DMS 273 treated with DMSO at 0.1 percent for 48 hours (cell line): ENCODE data around the gene FYB1.
"Not testable (repeated sequence)": the region's sequence is repeated elsewhere in the genome, so short reads cannot be mapped to it uniquely, and the experiment has no call there.

Experiments used
- DNase-seq: peaks from one replicate; lab custom pipeline; 2025; lab: John Stamatoyannopoulos, UW

FYB1 gene

DNA sequence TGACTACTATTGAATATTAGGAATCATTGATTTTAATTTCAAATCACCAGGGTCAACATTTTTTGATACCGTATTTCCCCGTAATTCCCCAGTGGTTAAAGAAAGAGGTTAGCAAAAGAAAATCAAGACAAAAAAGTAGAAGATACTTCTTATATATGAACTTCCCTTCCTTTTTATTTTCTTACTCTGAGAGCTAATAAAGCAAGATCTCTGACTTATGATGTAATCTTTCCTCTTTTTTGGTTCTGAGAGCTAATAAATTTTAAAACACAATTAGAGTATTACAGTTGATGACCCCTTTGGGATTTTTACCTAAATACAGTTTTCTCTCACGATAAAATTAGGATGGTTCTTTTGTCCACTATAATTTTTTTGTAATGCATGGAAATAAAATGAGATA is 9.2 kb upstream of the FYB1 start:
- no peak for DNase-seq

DNA sequence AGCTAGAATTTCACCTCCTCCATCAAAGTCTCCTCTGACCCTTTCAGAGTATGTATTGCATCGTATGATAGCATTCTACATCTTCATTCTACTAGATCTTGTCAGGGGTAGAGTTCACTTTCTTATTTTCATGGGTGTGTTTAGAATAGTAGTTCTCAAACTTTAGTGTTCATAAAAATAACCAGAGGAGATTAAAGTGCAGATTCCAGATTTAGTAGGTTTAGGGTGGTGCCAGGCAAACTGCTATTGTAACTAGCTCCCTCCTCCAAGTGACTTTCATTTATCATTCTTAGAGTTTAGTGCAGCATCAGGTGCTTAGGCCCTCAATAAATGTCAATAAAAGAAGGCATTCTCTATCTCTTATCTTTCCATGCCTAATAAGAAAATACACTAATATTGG is 7.2 kb upstream of the FYB1 start:
- DNase-seq, result no peak

DNA sequence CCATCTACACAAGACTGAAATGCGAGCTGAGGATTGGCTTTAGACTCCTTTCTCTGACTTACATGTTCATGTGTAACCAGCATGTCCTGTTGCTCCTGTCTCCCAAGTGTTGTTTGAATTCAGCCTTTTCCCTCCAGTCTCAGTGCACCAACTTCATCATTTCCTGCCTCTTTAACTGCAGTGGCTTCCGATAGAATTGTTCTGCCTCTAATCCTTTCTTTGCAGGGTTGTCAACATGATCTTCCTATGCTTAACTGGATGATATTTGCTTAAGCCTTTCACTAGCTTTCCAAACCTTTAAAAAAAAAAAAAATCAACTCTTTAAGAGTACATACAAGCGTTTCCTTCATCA is 6.7 kb upstream of the FYB1 start:
- no peak for DNase-seq

DNA sequence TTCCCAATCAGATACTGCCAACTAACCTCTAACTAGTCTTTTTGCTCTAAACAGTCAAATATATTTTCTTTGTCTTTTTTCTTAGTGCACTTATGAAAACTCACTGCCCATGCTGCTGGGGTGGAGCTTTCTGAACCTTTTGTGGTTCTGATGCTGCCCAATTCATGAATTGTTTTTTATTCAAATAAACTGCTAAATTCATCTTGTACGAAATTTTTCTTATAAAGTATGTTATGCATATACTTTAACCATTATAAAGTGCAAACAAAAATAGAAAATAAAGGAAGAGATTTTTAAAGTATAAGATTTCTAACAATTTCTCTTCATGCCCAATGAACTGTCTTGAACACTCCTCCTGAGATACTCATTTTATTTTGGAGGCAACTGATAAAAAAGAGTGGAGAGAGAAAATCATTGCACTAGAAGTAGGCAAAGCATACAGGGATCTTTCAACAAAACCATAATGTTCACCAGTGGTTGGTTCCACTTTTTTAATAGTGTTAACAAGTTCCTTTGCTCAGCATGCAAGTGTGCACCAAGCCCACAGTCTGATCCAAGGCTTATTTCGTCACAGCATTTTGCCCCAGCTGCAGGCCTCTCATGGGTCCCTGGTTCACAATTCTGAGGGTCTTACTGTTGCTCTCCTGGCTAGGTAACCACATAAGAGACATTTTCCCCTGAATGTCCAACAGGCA is 6.2 kb upstream of the FYB1 start:
- DNase-seq, result no peak

DNA sequence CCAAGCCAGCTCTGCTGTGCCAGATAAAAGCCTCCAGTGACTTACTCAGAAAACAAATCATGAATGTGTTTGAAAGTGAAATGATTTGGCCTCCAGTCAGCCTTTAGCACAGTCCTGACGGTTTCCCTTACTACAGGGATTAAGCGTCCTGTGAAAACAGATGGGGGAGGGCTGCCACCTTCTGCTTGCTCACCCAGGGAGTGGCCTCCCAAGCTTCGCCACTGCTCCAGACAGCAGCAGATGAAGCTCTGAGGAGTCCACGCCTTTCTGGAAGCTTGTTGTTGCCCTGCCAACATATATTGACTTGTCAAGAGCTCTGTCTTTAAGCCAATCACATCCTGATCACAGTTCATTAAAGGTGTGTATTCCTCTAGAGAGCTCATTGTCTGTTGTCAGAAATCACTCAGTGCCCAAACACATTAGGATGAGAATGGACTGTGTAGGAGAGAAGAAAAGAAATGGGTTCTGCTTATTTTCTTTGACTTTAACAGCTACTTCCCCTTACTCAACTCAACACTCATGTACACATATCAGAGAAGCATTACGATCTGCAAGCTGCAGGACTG is 4.9 kb upstream of the FYB1 start:
- no peak for DNase-seq

DNA sequence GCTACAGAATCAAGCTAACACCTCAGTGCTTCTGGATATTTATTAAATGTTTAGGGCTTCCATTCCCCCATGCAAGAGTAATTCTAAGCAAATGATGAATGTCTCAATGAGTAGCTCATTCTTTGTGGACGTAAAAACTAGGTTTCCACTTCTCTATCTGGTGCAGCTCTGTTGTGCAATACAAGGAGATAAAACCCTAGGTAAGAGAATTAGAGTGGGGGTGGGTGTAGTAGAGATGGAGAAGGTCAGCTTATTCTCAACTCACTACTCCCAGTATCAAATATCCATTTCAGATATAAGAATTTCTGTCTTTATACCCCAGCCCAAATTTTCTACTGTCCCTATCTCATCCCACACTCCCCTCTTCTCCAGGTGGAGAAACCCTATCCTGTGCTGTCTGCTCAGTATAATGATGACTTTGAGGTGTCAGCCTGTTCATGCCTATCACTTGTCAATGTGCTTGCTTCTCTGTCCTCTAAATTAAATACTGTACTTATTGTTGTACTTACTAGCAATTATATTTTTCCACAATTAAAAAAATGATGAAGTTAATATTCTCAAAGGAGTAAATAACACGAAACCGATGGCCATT is 4.3 kb upstream of the FYB1 start:
- DNase-seq, result no peak

DNA sequence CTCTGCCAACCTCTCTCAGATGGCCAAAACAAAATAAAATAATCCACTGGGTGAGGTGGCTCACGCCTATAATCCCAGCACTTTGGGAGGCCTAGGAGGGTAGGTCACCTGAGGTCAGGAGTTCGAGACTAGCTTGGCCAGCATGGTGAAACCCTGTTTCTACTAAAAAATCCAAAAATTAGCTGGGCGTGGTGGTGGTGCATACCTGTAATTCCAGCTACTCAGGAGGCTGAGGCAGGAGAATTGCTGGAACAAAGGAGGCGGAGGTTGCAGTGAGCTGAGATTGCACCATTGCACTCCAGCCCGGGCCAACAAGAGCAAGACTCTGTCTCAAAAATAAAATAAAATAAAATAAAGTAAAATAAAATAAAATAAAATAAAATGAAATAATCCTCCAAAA is 2.3 kb upstream of the FYB1 start:
- DNase-seq, result not testable (repeated sequence)

DNA sequence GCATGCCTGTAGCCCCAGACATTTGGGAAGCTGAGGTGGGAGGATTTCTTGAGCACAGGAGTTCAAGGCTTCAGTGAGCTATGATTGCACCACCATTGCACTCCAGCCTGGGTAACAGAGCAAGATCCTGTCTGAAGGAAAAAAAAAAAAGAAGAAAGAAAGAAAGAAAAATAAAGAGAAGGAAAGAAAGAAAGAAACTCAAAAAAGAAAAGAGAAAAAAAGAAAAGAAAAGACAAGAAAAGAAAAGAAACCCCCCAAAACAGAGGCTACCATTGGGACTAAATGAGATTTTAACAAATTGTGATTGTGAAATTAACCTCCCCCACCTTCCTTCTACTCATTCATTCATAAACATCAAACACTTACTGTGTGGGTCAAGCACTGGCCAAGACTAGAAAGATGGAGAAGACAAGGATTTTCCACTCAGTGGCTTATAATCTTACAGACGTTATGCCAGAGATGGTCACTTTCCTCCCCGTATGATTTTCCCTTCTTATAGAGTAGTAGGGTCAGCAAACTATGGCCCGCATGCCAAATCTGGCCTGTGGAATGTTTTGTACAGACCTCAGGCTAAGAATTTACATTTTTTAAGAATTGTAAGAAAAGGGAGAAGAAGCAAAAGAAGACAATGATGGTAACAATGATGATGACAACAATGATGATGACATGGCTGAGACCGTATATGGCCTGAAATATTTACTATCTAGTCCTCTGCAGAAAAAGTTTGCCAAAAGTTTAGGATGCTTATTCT is 1.1 kb upstream of the FYB1 start:
- DNase-seq, result no peak

DNA sequence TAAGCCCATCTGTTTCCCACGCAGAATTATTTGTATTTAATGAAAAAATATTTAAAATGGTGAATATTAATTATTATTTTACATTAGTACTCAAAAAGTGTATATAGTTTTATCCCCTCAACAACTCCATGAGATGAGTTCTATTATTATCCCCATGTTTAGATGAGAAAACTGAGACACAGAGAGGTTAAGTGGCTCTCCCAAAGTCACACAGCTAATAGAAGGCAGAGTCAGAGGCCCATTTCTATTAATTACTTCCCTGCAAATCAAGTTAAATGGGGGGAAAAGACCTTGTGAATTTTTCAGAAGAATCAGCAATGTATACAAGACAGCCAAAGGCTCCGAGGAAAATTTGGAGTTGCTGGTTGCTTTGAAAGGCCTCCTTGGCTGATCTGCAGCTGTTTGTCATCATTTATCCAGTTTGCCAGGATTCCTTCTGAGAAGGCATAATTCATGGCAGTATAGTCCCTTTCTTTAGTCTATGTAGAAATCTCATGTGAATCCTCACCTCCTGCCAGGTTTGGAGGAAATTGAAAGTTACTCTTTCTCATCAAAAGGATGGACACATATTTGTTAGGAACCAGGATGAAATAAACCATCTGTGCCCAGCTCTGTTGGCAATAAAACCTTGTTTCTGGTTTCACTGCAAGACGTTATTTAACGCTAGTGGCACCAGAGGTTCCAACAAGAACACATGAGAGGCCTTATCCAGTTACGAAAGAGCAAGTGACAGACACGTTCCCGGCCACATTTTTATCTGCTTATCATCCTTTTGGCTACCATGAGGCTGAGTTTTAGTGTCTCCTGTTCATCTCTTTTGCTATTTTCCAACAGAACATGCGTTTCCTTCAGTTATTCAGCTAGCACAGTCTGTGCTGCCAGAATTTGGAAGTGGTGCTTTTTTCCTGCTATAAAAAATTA is 621 bp downstream of the FYB1 start:
- no peak for DNase-seq

DNA sequence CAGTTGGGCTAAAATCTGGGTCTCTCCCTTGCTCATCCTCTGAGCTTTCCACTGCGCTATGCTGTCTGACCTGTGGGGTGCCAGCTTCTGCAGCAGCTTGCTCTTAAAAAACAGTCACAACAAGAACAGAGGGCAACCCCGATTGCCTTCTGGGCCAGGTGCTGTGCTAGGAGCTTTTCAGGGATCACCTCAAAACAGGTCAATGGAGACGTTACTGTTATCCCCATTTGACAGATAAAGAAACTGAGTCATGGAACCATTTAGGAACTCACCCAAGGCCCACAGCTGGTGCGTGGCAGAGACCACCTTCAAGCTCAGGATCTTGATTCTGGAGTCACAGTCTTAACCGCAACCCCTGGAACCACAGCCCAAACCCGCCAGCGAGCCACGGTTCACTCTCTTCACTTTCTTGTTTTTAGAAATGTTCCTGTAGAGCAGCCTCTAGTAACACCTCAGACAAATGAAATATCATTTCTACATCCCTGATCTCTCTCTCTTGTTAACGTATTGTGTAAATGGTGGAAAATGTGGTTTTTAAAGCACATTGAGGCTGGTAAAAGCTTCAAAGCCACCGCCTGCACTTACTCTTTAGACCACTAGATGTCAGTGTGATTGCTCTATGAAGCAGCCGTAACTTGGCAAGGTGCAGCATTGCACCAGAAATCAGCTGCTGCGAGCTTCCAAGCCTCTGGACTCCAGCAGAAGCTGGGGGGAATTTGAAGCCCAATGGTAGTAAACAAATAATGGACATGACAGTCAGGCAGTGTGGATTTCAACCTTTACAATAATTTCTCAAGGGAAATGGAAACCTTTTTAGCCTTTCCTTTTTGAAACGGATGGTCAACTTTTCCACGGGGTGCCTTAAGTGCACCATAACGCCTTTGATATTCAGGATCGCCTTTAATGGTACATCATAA is 1.7 kb downstream of the FYB1 start:
- DNase-seq, result no peak

DNA sequence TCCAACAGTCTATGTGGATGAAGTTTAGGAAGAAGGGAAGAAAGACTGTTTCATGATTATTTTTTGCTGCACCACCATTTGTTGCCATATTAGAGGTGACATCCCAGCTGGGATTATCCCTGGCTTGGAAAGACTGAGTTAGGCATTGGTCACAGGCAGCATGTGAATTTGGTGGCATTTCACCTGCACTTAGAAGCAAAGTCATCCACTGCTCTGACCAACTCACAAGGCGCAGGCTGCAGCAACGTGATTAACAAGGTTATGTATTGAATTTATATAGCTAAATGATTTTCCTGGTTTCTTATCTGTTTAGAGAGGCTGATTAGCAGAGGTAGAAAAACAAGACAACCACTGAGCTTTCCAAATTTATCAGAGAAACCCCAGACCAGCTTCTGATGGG is 2.7 kb downstream of the FYB1 start:
- DNase-seq, result no peak

DNA sequence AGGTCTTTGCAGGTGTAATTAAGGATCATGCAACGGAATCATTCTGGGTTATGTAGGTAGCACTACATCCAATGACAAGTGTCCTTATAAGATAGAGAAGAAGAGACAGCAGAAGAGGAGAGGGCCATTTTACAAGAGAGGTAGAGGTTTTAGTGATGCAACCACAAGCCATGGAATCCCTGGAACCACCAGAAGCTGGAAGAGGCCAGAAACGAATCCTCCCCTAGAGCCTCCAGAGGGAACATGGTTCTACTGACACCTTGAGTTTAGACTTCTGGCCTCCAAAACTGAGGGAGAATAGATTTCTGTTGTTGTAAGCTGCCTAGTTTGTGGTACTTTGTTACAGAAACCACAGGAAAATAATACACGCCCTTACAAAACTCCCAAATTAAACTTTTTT is 3.5 kb downstream of the FYB1 start:
- DNase-seq, result no peak

DNA sequence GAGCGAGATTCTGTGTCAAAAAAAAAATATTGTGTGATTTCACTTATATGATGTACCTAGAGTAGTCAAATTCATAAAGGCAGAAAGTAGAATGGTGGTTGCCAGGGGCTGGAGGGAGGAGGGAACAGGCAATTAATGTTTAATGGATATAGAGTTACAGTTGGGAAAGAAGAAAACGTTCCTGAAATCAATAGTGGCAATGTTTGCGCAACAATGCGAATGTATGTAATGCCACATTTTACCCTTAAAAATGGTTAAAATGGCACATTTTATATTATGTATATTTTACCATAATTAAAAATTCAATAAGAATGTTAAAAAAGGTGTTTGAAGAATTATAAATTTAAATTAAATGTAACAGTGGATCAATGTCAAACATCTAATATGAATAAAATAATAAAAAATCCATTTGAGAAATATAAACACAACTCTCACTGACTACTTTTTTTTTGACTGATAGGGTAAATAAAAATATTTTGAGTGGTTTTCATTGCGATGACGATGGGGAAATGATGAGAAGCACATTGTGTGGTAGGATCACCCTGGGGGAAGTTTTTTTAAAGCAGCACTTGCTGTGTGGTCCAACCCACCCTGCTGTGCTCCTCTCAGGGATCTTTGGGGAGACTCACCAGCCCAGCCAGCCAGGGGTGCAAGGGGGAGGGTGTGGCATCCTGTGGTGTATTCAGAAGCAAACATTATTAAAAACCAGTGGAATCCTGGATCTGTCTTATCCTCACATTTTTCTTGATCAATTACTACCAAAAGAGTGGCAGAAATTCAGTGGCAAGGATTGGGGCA is 4.3 kb downstream of the FYB1 start:
- DNase-seq, result no peak

DNA sequence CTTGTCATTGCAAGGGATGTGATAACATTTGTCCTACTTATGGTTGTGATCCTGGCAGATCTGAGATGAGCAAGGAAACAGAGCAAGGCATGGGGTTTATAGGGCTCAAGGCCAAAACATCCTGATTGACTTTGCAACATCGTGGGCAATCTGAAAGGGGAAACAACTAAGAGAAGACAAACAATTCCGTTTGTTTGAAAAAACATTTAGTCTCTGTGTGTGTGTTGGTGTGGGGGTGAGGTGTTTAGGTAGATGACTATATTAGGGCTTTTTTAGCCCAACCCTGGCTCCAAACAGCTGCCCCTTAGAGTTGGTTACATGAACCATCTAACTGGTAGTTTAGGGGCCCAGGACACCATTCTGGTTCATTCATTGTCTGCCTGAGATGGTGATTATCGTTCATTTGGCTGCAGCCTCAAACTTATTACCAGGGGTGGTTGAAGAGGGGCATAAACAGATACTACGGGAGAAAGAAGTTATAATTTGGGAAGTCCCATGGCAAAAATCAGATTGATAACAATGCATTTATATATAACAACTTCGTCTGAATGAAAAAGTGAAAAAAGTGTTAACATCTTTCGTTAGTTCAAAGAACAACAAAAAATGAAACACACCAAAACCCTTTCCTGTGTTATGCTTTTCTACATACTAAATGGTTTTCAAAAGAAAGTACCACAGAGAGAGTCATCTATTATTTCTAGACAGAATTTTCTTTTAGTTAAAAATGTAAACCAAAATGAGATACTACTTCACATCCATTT is 5.7 kb downstream of the FYB1 start:
- no peak for DNase-seq

DNA sequence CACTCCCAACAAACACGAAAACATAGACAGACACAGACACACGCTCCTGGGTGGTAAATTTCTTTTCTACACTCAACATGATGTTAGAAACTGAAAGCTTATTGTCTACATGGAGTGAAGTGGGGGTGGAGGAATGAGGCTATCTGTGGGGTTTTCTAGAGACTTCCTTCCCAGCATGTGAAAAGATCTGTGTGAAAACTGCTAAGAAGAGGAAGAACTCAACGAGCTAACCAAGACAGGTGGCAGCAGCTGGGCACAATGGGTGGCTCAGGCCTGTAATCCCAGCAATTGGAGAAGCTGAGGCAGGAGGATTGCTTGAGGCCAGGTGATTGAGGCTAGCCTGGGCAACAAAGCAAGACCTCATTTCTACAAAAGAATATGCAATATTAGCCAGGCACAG is 7.6 kb downstream of the FYB1 start:
- no peak for DNase-seq

DNA sequence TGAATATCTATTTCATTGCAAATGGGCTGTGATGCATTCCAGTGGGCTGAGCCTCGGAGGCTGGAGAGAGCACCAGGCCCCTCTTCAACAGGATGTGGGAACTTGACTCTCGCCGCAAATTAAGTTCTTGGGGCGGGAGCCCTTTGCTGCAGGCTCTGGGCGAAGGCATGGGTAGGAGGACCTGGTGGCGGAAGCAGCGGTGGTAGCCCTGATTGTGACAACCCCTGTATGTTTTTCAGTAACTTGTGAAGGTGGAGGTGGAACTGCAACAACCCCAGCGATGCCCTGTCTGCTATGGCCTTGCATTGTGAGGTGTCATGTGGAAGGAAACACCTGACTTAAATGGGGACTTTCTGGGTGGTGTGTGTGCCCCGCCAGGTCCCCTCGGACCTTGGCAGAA is 9.4 kb downstream of the FYB1 start:
- DNase-seq, result no peak

DNA sequence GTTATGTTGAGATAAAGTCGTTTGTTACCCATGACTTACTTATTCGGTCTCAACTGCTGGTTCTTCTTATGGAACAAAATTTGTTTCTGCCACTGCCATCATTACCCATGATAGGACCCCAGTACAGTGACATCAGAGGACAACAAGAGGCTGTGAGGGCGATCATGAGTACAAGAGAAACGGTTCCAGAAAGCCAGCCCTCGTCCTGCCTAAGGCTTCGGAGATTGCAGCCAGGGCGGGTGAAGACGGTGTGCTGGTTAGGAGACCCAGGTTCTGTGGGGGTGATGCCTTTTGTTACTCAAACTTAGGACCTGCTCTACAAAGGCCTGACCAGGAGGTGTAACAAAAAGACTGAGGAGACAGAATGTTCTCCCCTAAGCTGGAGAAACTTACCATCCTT is 10.9 kb downstream of the FYB1 start:
- DNase-seq, result no peak

DNA sequence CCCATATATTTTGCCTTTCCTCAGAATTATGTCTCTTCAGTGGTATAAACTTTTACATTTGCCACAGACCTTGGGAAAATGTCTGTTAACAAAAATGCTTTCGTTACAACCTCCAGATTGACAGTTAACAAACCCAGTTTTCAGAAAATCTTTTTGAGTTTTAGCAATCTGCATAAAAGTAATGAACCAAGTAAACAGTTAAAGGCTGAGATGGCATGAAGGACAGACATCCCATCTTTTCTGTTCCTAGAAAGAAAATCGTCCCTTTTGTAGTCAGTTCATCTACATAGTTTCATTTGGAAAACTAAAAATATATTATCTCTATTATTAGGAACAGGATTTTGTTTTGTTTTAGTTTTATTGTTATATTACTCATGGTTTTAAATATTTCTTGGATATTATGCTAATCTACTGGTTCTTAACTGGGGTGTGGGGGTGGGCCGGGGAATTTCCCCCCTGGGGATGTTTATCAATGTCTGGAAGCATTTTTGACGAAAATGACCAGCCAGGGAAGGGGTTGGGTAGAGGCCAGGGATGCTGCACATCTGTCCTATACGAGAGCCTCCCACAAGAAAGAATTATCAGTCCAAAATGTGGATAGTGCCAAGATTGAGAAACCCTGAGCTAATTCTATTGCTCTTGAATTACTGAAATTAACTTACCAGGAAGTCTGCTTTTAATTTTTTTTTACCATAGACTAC is 11.9 kb downstream of the FYB1 start:
- no peak for DNase-seq
